SK-N-SH (cell line): ENCODE measurements around the gene PRR33. TPM values are rescaled to one million over a fixed set of nuclear protein-coding genes. Genes with fewer than 3 reads are reported as not detected.
A peak's percentile ranks its signal among the peaks of the same experiment; 100 is the strongest.

ENCODE experiments used
- CTCF ChIA-PET: fragments of 300-600, 350-600 bp; formaldehyde crosslinking; extraction: SDS; loops from one replicate; lab custom pipeline; 2021; lab: Yijun Ruan, JAX
- POLR2A ChIA-PET: fragments of 350-600 bp; sonication (Branson Sonifier 250); formaldehyde crosslinking; extraction: SDS; loops from one replicate; lab custom pipeline; 2020; ENCODE audit warnings: antibody characterized with exemption, inconsistent platforms; lab: Yijun Ruan, JAX
- DNase-seq: peaks from one replicate; pipeline ENCODE4 v3.0.0; 2012
- H2AFZ ChIP-seq: fragments of 200-600 bp; sonication (generic); 2 replicates; pipeline ENCODE4 v1.8.1; 2016; ENCODE audit warnings: antibody characterized with exemption, mild to moderate bottlenecking, low read depth
- H3F3A ChIP-seq: fragments of 200-600 bp; sonication (generic); replicated peaks from 2 replicates; pipeline ENCODE3; 2016; ENCODE audit warnings: antibody characterized with exemption, mild to moderate bottlenecking; ENCODE audit not compliant: insufficient read depth
- H3K27ac ChIP-seq, 2 experiments: fragments of 200-500 bp in 1 of 2; fragments of 200-600 bp in 1 of 2; sonication (Bioruptor generic) in 1 of 2; sonication (generic), shearing (Covaris generic) in 1 of 2; 2 replicates each; pipeline versions ENCODE4 v1.5.1 to v1.6.1; 2014 to 2016; ENCODE audit warnings: low read depth in 2 of 2, inconsistent platforms in 1 of 2, low read length in 1 of 2, mild to moderate bottlenecking in 1 of 2, mixed read lengths in 1 of 2
- H3K27me3 ChIP-seq: fragments of 200-600 bp; sonication (generic), shearing (Covaris generic); 2 replicates; pipeline ENCODE4 v1.6.1; 2016; ENCODE audit warnings: mixed run types; ENCODE audit not compliant: insufficient read depth
- H3K36me3 ChIP-seq, 2 experiments: fragments of 200-500 bp in 1 of 2; fragments of 200-600 bp in 1 of 2; sonication (Bioruptor generic) in 1 of 2; sonication (generic) in 1 of 2; replicated peaks in 1 of 2; 2 replicates each; pipeline versions ENCODE3 to v1.5.1; 2014 to 2016; ENCODE audit warnings: low read length in 1 of 2, mild to moderate bottlenecking in 1 of 2; ENCODE audit not compliant: insufficient read depth in 2 of 2, control insufficient read depth in 1 of 2
- H3K4me1 ChIP-seq, 2 experiments: fragments of 200-500 bp in 1 of 2; fragments of 200-600 bp in 1 of 2; sonication (Bioruptor generic) in 1 of 2; sonication (generic), shearing (Covaris generic) in 1 of 2; 2 replicates each; pipeline versions ENCODE4 v1.5.1 to v1.6.1; 2014 to 2016; ENCODE audit warnings: low read depth in 1 of 2, low read length in 1 of 2, mixed run types in 1 of 2; ENCODE audit not compliant: insufficient read depth in 2 of 2, control insufficient read depth in 1 of 2
- H3K4me2 ChIP-seq: fragments of 200-600 bp; sonication (generic), shearing (Covaris generic); 2 replicates; pipeline ENCODE4 v1.6.1; 2017; ENCODE audit warnings: mixed run types
- H3K4me3 ChIP-seq, 2 experiments: fragments of 200-500 bp in 1 of 2; fragments of 200-600 bp in 1 of 2; sonication (Bioruptor generic) in 1 of 2; sonication (generic), shearing (Covaris generic) in 1 of 2; 2 replicates each; pipeline versions ENCODE4 v1.5.1 to v1.8.1; 2014 to 2016; ENCODE audit warnings: low read depth in 2 of 2, inconsistent platforms in 1 of 2, low read length in 1 of 2, mild to moderate bottlenecking in 1 of 2, mixed read lengths in 1 of 2, moderate library complexity in 1 of 2
- H3K79me2 ChIP-seq: fragments of 200-600 bp; sonication (generic); 2 replicates; pipeline ENCODE4 v1.8.1; 2017; ENCODE audit warnings: mild to moderate bottlenecking; ENCODE audit not compliant: insufficient read depth
- H3K9ac ChIP-seq: fragments of 200-600 bp; sonication (generic); 2 replicates; pipeline ENCODE4 v1.6.1; 2017; ENCODE audit warnings: mixed run types
- H3K9me2 ChIP-seq: fragments of 200-600 bp; sonication (generic); 2 replicates; pipeline ENCODE4 v1.6.1; 2017; ENCODE audit warnings: mixed run types
- H3K9me3 ChIP-seq: fragments of 200-600 bp; sonication (generic); 2 replicates; pipeline ENCODE4 v1.6.1; 2017; ENCODE audit warnings: mixed run types, mild to moderate bottlenecking, moderate library complexity
- H4K20me1 ChIP-seq: fragments of 200-600 bp; sonication (generic); 2 replicates; pipeline ENCODE4 v1.6.1; 2017; ENCODE audit warnings: mild to moderate bottlenecking, mixed run types; ENCODE audit not compliant: insufficient read depth
- CHD2 ChIP-seq: fragments of 150-350 bp; IDR thresholded peaks from 2 replicates; pipeline ENCODE4 v1.6.1; 2018; ENCODE audit warnings: low read length; ENCODE audit not compliant: partially characterized antibody
- EZH2phosphoT487 ChIP-seq: fragments of 200-600 bp; sonication (generic); IDR thresholded peaks from 2 replicates; pipeline ENCODE4 v1.6.1; 2017; ENCODE audit warnings: low read depth, mixed run types, mild to moderate bottlenecking, antibody characterized with exemption, moderate library complexity, borderline replicate concordance
- FOXJ3 ChIP-seq: sonication (generic); formaldehyde crosslinking; IDR thresholded peaks from 2 replicates; pipeline ENCODE4 v1.5.1; 2020; ENCODE audit warnings: mild to moderate bottlenecking, missing genetic modification reagents
- FOXM1 ChIP-seq: IDR thresholded peaks from 2 replicates; pipeline ENCODE4 v1.4.0; 2012; ENCODE audit warnings: low read depth, mild to moderate bottlenecking
- POLR2AphosphoS5 ChIP-seq: IDR thresholded peaks from 2 replicates; pipeline ENCODE4 v1.6.1; 2012; ENCODE audit warnings: low read depth, low read length
- RAD21 ChIP-seq: IDR thresholded peaks from 2 replicates; pipeline ENCODE4 v1.6.1; 2012; ENCODE audit warnings: mild to moderate bottlenecking, low read length
- RXRA ChIP-seq: IDR thresholded peaks from 2 replicates; pipeline ENCODE4 v1.4.0; 2012; ENCODE audit warnings: low read depth, mild to moderate bottlenecking, borderline replicate concordance
- SIN3A ChIP-seq: IDR thresholded peaks from 2 replicates; pipeline ENCODE4 v1.6.1; 2012; ENCODE audit warnings: low read depth, mild to moderate bottlenecking, low read length, moderate library complexity, borderline replicate concordance
- SMC3 ChIP-seq: IDR thresholded peaks from 2 replicates; pipeline ENCODE4 v1.6.1; 2012; ENCODE audit warnings: low read depth, low read length, improper control_type of control experiment
- TAF1 ChIP-seq: IDR thresholded peaks from 2 replicates; pipeline ENCODE4 v1.6.1; 2012; ENCODE audit warnings: low read depth, mild to moderate bottlenecking, low read length, moderate library complexity, borderline replicate concordance
- YY1 ChIP-seq: IDR thresholded peaks from 2 replicates; pipeline ENCODE4 v1.4.0; 2012; ENCODE audit warnings: low read depth, mild to moderate bottlenecking
- WGBS: methylation state at CpG from one replicate; pipeline ENCODE4 v1.1.6; 2017; ENCODE audit warnings: low lambda C conversion rate; 5-methylcytosine and 5-hydroxymethylcytosine counted together
- polyA plus RNA-seq, 3 experiments: library from polyadenylated mRNA; depleted of rRNA; stranded (reverse); fragments of >200 nt; gene quantifications; 2 replicates each; pipeline ENCODE4 v1.2.3, GENCODE V29; 2012
- TF ChIP-seq, protein P1 (sequence below): IDR thresholded peaks from 2 replicates; pipeline ENCODE4 v1.6.1; 2012; ENCODE audit warnings: mild to moderate bottlenecking, low read depth, low read length, moderate library complexity
- TF ChIP-seq, protein P2 (sequence below): fragments of 150-350 bp; IDR thresholded peaks from 2 replicates; pipeline ENCODE4 v1.6.1; 2016; ENCODE audit warnings: mild to moderate bottlenecking, low read depth, low read length
- TF ChIP-seq, protein P3 (sequence below): IDR thresholded peaks from 2 replicates; pipeline ENCODE4 v1.4.0; 2012; ENCODE audit warnings: low read depth
- TF ChIP-seq, protein P4 (sequence below): IDR thresholded peaks from 2 replicates; pipeline ENCODE4 v1.4.0; 2012; ENCODE audit warnings: low read depth, borderline replicate concordance
- TF ChIP-seq, protein P5 (sequence below): fragments of 150-350 bp; IDR thresholded peaks from 2 replicates; pipeline ENCODE4 v1.6.1; 2017; ENCODE audit warnings: antibody characterized with exemption, low read length, low read depth, borderline replicate concordance

Gene PRR33
- polyA plus RNA-seq, 1 of the 3 experiments (the other 2 are of a cell fraction), result not detected

DNA sequence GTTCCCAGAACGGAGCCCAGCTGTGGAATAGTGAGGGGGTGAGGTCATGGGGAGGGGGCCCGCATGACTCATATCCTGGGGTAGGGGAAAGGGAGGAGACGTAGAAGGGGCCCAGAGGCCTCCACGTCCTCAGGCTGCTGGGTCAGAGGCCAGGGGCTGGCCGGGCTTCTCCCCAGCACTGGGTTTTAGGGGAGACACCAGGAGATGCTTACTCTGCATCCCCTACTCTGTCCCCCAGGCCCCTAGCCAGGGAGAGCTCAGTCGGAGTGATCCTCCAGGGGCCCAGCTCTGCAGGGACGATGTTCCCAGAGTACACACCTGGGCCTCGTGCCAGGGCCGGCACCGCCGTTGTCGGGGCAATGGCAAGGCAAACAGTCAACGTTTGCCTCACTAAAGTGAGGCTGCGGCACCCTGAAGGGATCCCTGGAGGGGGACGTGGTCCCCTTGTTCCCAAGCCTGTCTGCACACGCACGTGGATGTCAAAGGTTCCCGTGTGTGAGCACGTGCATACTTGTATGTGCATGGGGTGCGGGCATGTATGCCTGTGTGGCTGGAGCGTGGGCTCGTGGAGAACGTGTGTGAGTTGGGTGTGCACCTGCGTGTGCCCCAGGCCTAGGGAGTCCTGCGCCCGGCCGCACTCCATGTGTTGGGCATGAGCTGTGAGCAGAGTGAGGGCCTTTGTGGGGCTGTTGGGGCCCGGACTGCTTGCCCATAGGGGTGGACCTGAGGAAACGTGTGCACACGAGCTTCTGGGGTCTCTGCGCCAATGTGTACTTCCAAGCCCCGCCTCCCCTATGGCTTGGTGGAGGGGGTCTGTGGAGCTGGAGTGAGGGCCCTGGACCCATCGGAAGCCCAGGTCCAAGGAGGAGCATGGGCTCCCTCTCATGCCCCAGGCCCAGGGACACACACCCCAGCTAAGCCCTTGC, 14.2 kb downstream of the PRR33 start:
- DNase-seq, result peak; percentile 60
- no peaks in the 10 kb centered on the region for H3K9me2 ChIP-seq
- H2AFZ ChIP-seq, result no peak overlapping the region
- H3K79me2 ChIP-seq, result no peaks in the 10 kb centered on the region
- H3K9ac ChIP-seq, result no peak overlapping the region
- H3K4me1 ChIP-seq, result peaks cover 0 to 49% of the 10 kb centered on the region in 2 experiments; a peak in 2 of 4 replicates
- ChIA-PET POLR2A (interaction anchor here (0.6 to 2.4 kb wide), 8 partner anchors 29 to 120 kb away, joined by 4 to 11 read pairs (median 6); partner anchors contain the start of genes H19 and SYT8), CTCF (interaction anchor here (0.6 to 5.2 kb wide), 25 partner anchors 11 to 543 kb away, joined by 3 to 49 read pairs (median 4); partner anchors contain the start of genes SYT8 and TNNI2)
- H3K4me2 ChIP-seq, result no peak overlapping the region; the same call in 1 of the 2 replicates
- no peaks in the 10 kb centered on the region for H3K9me3 ChIP-seq
- no peak overlapping the region for H3K4me3 ChIP-seq
- H3F3A ChIP-seq, result no peaks in the 10 kb centered on the region
- no peaks in the 10 kb centered on the region for H3K27me3 ChIP-seq
- TF ChIP-seq RAD21 (no peak), FOXJ3 (CRISPR knock-in tag) (no peak), SMC3 (no peak), RXRA (no peak), EZH2phosphoT487 (no peak), CHD2 (no peak), SIN3A (no peak), FOXM1 (no peak), POLR2AphosphoS5 (no peak), YY1 (no peak), TAF1 (no peak)
- TF ChIP-seq, protein P1, sequence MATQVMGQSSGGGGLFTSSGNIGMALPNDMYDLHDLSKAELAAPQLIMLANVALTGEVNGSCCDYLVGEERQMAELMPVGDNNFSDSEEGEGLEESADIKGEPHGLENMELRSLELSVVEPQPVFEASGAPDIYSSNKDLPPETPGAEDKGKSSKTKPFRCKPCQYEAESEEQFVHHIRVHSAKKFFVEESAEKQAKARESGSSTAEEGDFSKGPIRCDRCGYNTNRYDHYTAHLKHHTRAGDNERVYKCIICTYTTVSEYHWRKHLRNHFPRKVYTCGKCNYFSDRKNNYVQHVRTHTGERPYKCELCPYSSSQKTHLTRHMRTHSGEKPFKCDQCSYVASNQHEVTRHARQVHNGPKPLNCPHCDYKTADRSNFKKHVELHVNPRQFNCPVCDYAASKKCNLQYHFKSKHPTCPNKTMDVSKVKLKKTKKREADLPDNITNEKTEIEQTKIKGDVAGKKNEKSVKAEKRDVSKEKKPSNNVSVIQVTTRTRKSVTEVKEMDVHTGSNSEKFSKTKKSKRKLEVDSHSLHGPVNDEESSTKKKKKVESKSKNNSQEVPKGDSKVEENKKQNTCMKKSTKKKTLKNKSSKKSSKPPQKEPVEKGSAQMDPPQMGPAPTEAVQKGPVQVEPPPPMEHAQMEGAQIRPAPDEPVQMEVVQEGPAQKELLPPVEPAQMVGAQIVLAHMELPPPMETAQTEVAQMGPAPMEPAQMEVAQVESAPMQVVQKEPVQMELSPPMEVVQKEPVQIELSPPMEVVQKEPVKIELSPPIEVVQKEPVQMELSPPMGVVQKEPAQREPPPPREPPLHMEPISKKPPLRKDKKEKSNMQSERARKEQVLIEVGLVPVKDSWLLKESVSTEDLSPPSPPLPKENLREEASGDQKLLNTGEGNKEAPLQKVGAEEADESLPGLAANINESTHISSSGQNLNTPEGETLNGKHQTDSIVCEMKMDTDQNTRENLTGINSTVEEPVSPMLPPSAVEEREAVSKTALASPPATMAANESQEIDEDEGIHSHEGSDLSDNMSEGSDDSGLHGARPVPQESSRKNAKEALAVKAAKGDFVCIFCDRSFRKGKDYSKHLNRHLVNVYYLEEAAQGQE, result no peak
- TF ChIP-seq, protein P2, sequence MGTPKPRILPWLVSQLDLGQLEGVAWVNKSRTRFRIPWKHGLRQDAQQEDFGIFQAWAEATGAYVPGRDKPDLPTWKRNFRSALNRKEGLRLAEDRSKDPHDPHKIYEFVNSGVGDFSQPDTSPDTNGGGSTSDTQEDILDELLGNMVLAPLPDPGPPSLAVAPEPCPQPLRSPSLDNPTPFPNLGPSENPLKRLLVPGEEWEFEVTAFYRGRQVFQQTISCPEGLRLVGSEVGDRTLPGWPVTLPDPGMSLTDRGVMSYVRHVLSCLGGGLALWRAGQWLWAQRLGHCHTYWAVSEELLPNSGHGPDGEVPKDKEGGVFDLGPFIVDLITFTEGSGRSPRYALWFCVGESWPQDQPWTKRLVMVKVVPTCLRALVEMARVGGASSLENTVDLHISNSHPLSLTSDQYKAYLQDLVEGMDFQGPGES, result no peak
- TF ChIP-seq, protein P3, sequence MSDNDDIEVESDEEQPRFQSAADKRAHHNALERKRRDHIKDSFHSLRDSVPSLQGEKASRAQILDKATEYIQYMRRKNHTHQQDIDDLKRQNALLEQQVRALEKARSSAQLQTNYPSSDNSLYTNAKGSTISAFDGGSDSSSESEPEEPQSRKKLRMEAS, result no peak
- TF ChIP-seq, protein P4, sequence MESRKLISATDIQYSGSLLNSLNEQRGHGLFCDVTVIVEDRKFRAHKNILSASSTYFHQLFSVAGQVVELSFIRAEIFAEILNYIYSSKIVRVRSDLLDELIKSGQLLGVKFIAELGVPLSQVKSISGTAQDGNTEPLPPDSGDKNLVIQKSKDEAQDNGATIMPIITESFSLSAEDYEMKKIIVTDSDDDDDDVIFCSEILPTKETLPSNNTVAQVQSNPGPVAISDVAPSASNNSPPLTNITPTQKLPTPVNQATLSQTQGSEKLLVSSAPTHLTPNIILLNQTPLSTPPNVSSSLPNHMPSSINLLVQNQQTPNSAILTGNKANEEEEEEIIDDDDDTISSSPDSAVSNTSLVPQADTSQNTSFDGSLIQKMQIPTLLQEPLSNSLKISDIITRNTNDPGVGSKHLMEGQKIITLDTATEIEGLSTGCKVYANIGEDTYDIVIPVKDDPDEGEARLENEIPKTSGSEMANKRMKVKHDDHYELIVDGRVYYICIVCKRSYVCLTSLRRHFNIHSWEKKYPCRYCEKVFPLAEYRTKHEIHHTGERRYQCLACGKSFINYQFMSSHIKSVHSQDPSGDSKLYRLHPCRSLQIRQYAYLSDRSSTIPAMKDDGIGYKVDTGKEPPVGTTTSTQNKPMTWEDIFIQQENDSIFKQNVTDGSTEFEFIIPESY, result no peak
- TF ChIP-seq, protein P5, sequence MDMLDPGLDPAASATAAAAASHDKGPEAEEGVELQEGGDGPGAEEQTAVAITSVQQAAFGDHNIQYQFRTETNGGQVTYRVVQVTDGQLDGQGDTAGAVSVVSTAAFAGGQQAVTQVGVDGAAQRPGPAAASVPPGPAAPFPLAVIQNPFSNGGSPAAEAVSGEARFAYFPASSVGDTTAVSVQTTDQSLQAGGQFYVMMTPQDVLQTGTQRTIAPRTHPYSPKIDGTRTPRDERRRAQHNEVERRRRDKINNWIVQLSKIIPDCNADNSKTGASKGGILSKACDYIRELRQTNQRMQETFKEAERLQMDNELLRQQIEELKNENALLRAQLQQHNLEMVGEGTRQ, result no peak
- H4K20me1 ChIP-seq, result no peaks in the 10 kb centered on the region
- peak overlapping the region in 1 of 2 experiments; percentile 79; a peak in 3 of 4 replicates for H3K27ac ChIP-seq
- WGBS, result 69% methylated on average over 18 of the region's 33 CpGs
- H3K36me3 ChIP-seq, result no peaks in the 10 kb centered on the region
